H1 (cell line): Measurements from ENCODE around the gene MIEN1.

Source experiments
- CBX8 ChIP-seq: fragments of 300-800, 300-1000 bp; sonication (generic); IDR thresholded peaks from 2 replicates; pipeline ENCODE4 v1.7.1; 2016; ENCODE audit warnings: low read depth, low read length, borderline replicate concordance
- CTCF ChIP-seq, 3 experiments: IDR thresholded peaks; 1 replicate in 2 of 3; 2 replicates in 1 of 3; pipeline versions ENCODE4 v1.5.1 to v1.6.1; 2011; ENCODE audit warnings: low read length in 3 of 3, mild to moderate bottlenecking in 3 of 3, inconsistent platforms in 2 of 3, low read depth in 1 of 3, moderate library complexity in 1 of 3; ENCODE audit not compliant: insufficient read depth in 1 of 3; ENCODE audit errors: control extremely low read depth in 1 of 3
- EP300 ChIP-seq, 2 experiments: IDR thresholded peaks; 1 replicate in 1 of 2; 2 replicates in 1 of 2; pipeline ENCODE4 v1.6.1; 2011 to 2012; ENCODE audit warnings: low read depth in 2 of 2, low read length in 2 of 2, mild to moderate bottlenecking in 2 of 2, borderline replicate concordance in 1 of 2, inconsistent platforms in 1 of 2, moderate library complexity in 1 of 2
- MAX ChIP-seq: IDR thresholded peaks from 2 replicates; pipeline ENCODE4 v1.6.1; 2012; ENCODE audit warnings: inconsistent platforms
- NRF1 ChIP-seq: IDR thresholded peaks from 2 replicates; pipeline ENCODE4 v1.6.1; 2011; ENCODE audit warnings: mild to moderate bottlenecking, low read depth, low read length, improper control_type of control experiment
- PHF8 ChIP-seq: fragments of 200-600 bp; sonication (generic); conservative IDR thresholded peaks from 2 replicates; pipeline ENCODE4 v1.7.1; 2012; ENCODE audit warnings: low read depth, mild to moderate bottlenecking, inconsistent platforms, low read length, moderate library complexity
- POLR2A ChIP-seq, 2 experiments: IDR thresholded peaks; 1 replicate in 1 of 2; 2 replicates in 1 of 2; pipeline ENCODE4 v1.6.1; 2011; ENCODE audit warnings: low read depth in 2 of 2, low read length in 2 of 2, mild to moderate bottlenecking in 2 of 2; ENCODE audit errors: control extremely low read depth in 1 of 2
- RAD21 ChIP-seq, 2 experiments: IDR thresholded peaks in 1 of 2; conservative IDR thresholded peaks in 1 of 2; 2 replicates each; pipeline ENCODE4 v1.6.1; 2011; ENCODE audit warnings: low read depth in 2 of 2, low read length in 2 of 2, improper control_type of control experiment in 1 of 2, inconsistent platforms in 1 of 2, mild to moderate bottlenecking in 1 of 2, moderate library complexity in 1 of 2

GRCh38 chr17:39761861-39762496, 31.6 kb upstream of the MIEN1 start:
- no peak for TF ChIP-seq MAX
- TF ChIP-seq RAD21 (IDR thresholded peaks at IDR 0.05 in 1 of 2, conservative IDR thresholded peaks at IDR 0.05 in 1 of 2; ENCODE audit: low read depth in 2 of 2, low read length in 2 of 2), result no peak
- TF ChIP-seq POLR2A (IDR thresholded peaks at IDR 0.05; ENCODE audit: control extremely low read depth in 1 of 2, low read depth in 2 of 2, low read length in 2 of 2), result no peak
- no peak for TF ChIP-seq CTCF (IDR thresholded peaks at IDR 0.05; ENCODE audit: control extremely low read depth in 1 of 3, insufficient read depth in 1 of 3, low read depth in 1 of 3, low read length in 3 of 3)
- no peak for TF ChIP-seq CBX8
- no peak for TF ChIP-seq NRF1
- TF ChIP-seq PHF8, result no peak
- TF ChIP-seq EP300 (IDR thresholded peaks at IDR 0.05; ENCODE audit: borderline replicate concordance in 1 of 2, low read depth in 2 of 2, low read length in 2 of 2), result no peak
